Activated CD4-positive, alpha-beta T cell treated with anti-CD3 and anti-CD28 coated beads for 4 hours (primary cell): ENCODE measurements around the gene ZNF500.

Experiments
- DNase-seq, 2 donors: peaks; one replicate each; pipeline ENCODE4 v3.0.0-alpha.2; 2020

Gene ZNF500

DNA sequence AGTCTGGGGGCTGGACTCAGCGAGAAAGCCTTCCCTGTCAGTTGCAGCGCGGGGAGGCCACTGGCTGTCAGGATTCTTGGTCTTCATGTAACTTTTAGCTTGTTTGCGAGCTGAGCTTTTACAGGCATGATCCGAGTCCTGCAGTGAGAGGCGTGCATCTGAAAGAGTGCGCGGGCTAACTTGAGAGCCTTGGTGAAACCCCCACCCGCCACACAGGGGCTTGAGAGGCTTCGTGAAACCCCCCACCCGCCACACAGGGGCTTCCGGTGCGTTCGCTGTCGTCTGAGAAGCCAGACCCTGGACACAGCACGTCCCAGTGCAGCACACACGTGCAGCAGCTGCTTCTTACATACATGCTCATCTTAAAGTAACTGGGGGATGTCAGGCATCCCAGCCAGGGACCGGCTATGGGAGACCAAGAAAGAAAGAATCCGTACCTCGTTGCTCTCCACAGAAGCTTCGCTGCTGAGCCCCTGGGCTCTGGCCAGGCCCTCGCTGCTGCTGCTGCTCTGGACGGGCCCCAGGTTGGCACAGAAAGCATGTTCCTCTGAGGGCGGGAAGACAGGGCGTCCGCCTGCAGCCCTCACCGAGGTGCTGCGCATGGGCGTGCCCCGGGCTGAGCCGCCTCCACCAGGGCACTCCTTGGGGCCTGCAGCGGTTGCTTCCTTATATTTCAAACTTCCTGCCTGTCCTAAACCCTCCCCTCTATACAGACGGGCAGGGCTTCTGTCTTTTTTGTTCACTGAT, 65.8 kb downstream of the ZNF500 start:
- no peak for DNase-seq

DNA sequence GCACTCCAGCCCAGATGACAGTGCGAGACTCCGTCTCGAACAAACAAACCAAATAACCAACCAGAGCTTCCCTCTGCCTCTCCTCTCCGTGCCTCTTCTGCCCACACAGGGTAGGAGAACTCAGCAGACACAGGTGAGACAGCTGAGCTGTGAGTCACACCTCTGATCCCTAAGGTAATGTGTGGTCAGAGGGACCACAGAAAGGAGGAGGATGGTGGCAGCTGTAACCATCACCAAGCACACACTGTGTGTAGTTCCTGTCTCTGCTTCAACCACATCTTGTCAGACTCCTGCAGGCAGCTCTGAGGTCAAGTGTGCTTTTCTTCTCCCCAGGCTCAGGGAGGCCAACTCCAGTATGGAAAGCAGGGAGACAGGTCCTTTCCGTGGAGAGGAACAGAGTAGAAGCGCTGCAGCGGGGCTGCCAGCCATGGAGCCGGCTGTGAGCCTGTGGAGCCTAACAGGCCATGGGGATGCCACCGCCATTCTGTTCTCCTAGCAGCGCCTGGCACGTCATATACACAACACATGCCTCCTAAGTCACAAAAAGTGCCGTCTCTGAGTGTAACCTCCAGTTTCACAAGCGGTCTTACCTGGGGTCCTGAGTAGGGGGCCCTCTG, 66.5 kb downstream of the ZNF500 start:
- DNase-seq, result peak in 1 of 2 donors; percentile 28

DNA sequence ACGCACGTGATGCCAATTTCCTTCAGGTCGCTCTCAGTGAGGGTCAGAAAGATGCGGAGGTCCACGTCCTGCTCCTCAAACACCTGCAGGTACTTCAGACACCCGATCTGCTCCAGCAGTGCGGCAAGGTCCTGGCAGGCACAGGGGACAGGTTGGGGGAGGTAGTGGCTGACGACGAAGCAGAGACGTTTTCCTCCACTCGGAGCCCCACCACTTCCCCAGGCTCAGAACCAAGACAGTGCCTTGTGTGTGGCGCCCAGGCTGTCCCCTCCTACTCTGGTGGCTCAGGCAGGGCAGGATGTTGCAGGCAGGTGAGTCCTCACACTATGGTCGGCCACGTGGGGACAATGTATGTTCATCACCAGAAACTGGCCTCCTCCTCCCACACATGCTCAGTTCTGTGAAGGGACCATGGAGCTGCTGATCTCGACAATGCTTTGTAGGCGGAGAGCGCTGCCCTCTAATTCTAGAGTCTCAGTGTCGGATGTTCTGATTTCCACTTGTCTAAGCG, 67.9 kb downstream of the ZNF500 start:
- DNase-seq, result no peak

DNA sequence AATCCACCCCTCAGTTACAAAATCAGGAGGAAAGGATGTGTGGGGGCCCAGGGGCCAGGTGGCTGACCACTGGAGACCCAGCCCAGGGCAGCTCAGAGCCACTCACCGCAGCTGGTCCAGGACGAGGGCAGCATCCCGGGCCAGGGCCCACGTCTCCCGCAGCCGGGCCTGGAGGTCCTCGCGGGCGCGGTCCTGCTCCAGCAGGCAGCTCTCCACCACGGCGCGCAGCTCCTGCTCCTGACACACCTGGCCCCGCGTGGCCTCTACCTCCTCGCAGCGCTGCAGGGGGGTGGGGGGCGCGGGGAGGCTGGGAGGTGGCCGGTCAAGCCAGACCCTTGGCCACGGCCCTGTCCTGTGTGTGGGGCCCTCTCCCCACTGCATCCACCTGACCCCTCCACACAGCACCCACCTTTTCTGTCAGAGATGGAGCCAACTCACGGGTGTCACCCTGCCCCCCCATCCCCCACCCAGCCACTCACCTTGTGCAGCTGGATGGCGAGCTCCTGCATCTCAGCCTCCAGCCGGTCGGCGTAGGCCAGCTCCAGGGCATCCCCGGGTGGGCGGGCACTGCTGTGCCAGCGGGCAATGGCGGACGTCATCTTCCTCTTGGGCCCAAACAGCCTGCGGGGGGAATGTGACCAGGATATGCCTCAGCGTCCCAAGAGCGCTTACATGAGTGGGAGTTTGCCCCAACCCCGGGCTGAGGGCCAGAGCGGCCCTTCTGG, 68.5 kb downstream of the ZNF500 start:
- DNase-seq, result no peak
